ENCODE measurements around the gene ULK3.

The ULK3 gene

GRCh38 chr15:74820056-74820455, 22.9 kb downstream of the ULK3 start:
- DNase-seq = no peak

- DNase-seq = no peak
Measured at GRCh38 chr15:74817370-74817737, 25.6 kb downstream of the ULK3 start.

GRCh38 chr15:74816624-74817369, 26.2 kb downstream of the ULK3 start:
- DNase-seq = no peak

GRCh38 chr15:74815961-74816360, 27.0 kb downstream of the ULK3 start:
- no peak for DNase-seq

- DNase-seq = peak; percentile 46
Measured at GRCh38 chr15:74815121-74815934, 27.6 kb downstream of the ULK3 start.

- no peak for DNase-seq
Measured at GRCh38 chr15:74812533-74812932, 30.4 kb downstream of the ULK3 start, which contains the start of gene LMAN1L. Gene LMAN1L (plus strand): TSS chr15:74812835. CDS start chr15:74812855, 20 bp downstream.

GRCh38 chr15:74809956-74810355, 33.0 kb downstream of the ULK3 start:
- no peak for DNase-seq

- DNase-seq = no peak
Measured at GRCh38 chr15:74809242-74809641, 33.7 kb downstream of the ULK3 start.

- no peak for DNase-seq
Measured at GRCh38 chr15:74808840-74809229, 34.1 kb downstream of the ULK3 start.

- DNase-seq = no peak
Measured at GRCh38 chr15:74808078-74808839, 34.7 kb downstream of the ULK3 start.

GRCh38 chr15:74807282-74807681, 35.7 kb downstream of the ULK3 start:
- DNase-seq = no peak

GRCh38 chr15:74804935-74805334, 38.0 kb downstream of the ULK3 start:
- no peak for DNase-seq

GRCh38 chr15:74802862-74803447, 40.0 kb downstream of the ULK3 start:
- no peak for DNase-seq

- DNase-seq = no peak
Measured at GRCh38 chr15:74802290-74802689, 40.7 kb downstream of the ULK3 start.

GRCh38 chr15:74801311-74801997, 41.5 kb downstream of the ULK3 start:
- no peak for DNase-seq

- peak; percentile 40 for DNase-seq
Measured at GRCh38 chr15:74800559-74801094, 42.3 kb downstream of the ULK3 start.

- peak; percentile 96 for DNase-seq
Measured at GRCh38 chr15:74799856-74800558, 42.9 kb downstream of the ULK3 start.

GRCh38 chr15:74799255-74799855, 43.6 kb downstream of the ULK3 start:
- DNase-seq = no peak

GRCh38 chr15:74798388-74799254, 44.3 kb downstream of the ULK3 start:
- DNase-seq = no peak
